Activated CD4-positive, alpha-beta T cell treated with anti-CD3 and anti-CD28 coated beads for 48 hours (primary cell): ENCODE measurements around the gene FYN.

Experiments used
- DNase-seq: peaks from one replicate; pipeline ENCODE4 v3.0.0-alpha.2; 2020

The FYN gene

DNA sequence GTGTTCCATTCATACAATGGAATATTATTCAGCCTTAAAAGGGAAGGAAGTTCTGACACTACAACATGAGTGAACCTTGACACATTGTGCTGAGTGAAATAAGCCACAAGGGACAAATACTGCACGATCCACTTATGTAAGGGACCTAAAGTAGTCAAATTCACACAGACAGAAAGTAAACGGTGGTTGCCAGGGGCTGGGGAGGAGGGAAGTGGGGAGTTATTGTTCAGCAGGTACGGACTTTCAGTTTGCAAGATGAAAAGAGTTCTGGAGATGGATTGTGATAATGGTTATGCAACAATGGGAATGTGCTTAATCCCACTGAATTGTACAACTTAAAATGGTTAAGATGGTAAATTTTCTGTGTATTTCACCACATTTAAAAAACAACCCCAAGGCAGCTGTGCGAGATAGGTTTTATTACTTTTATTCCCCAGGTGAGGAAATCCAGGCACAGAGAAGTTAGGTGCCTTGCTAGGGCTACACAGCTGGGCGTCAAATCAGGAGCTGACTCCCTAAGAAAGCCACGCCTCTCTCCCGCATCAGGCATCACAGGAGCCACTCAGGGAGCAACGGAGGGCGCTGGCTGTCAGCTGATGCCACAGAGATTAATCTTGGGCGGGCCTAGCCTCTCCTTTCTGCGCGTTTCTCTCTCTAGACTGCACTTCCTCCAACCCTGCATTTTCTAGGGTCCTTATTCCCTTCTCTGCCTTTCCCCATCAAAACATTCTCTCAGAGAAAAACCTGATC is 258.2 kb downstream of the FYN start:
- DNase-seq: no peak

DNA sequence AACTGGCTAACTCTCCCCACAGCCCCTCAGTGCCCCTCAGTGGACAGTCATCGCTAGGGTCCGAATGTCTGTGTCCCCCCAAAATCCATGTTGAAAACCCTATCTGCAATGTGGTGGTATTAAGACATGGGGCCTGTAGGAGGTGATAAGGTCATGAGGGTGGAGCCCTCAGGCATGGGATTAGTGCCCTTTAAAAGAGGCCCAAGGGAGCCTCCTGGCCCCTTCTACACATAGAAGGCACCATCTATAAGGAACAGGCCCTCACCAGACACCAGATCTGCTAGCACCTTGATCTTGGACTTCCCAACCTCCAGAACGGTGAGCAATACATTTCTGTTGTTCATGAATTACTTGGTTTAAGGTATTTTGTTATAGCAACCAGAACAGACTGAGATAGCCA is 260.9 kb downstream of the FYN start:
- DNase-seq: no peak

DNA sequence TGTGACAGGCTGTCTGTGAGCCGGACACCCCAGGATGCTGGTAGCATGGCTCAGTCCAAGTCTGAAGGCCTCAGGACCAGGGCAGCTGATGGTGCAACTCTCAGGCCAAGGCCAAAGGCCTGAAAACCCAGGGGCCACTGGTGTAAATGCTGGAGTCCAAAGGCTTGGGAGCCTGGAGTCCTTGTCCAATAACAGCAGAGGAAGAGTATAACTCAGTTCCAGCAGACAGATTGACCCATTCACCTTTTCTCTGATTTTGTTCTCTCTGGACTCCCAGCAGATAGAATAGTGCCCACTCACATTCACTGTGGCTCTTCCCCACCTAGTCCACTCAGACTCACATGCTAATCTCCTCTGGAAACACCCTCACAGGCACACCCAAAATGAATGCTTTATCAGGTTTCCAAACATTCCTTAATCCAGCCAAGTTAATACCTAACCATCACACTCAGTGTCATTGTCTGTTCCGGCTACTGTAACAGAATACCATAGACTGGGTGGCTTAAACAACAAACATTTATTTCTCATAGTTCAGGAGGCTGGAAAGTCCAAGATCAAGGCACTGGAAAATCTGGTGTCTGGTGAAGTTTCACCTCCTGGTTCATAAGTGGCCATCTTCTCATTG is 262.6 kb downstream of the FYN start:
- DNase-seq: no peak
